CD4-positive, alpha-beta memory T cell (primary cell): ENCODE data around the gene ZNF440. TPM values are rescaled to one million over a fixed set of nuclear protein-coding genes. Genes with fewer than 3 reads are reported as not detected.

Experiments
- CTCF ChIA-PET: fragments of 350-600 bp; sonication (Branson Sonifier 250); formaldehyde crosslinking; loops from one replicate; lab custom pipeline; 2021; ENCODE audit warnings: inconsistent platforms; ENCODE audit not compliant: partially characterized antibody; lab: Charles Lee
- POLR2A ChIA-PET: fragments of 350-600 bp; sonication (Branson Sonifier 250); formaldehyde crosslinking; loops from one replicate; lab custom pipeline; 2021; ENCODE audit not compliant: partially characterized antibody; lab: Charles Lee
- DNase-seq, 5 donors: peaks; one replicate each; pipeline versions ENCODE4 v3.0.0 to v3.0.0-alpha.2; 2020 to 2022; ENCODE audit warnings: mixed read lengths in 1 of 5
- H3K27ac ChIP-seq: one replicate; pipeline ENCODE4 v1.7.0; 2013; ENCODE audit warnings: low read depth, low read length
- H3K27me3 ChIP-seq: 2 replicates; pipeline ENCODE4 v1.7.0; 2013; ENCODE audit warnings: mild to moderate bottlenecking, low read length, moderate library complexity; ENCODE audit not compliant: insufficient read depth
- H3K36me3 ChIP-seq: 2 replicates; pipeline ENCODE4 v1.7.0; 2013; ENCODE audit warnings: mild to moderate bottlenecking, low read length, moderate library complexity; ENCODE audit not compliant: insufficient read depth
- H3K4me1 ChIP-seq: 2 replicates; pipeline ENCODE4 v1.7.0; 2013; ENCODE audit warnings: mild to moderate bottlenecking, low read length, moderate library complexity; ENCODE audit not compliant: insufficient read depth
- H3K4me3 ChIP-seq, 2 donors: one replicate each; pipeline ENCODE4 v1.7.0; 2013; ENCODE audit warnings: low read length in 2 of 2, mild to moderate bottlenecking in 1 of 2
- H3K9me3 ChIP-seq, 2 donors: one replicate each; pipeline ENCODE4 v1.7.0; 2013; ENCODE audit warnings: low read length in 2 of 2, control low read depth in 1 of 2; ENCODE audit not compliant: control insufficient read depth in 1 of 2
- H3K27ac Mint-ChIP-seq, 7 donors: one replicate each; pipeline ENCODE4 v1.8.0; 2020 to 2021; ENCODE audit warnings: mixed read lengths in 7 of 7, mild to moderate bottlenecking in 6 of 7, inconsistent platforms in 3 of 7, moderate library complexity in 3 of 7
- H3K27me3 Mint-ChIP-seq, 2 donors: one replicate each; pipeline ENCODE4 v1.8.0; 2020 to 2021; ENCODE audit warnings: mixed read lengths in 2 of 2
- H3K36me3 Mint-ChIP-seq, 2 donors: one replicate each; pipeline ENCODE4 v1.8.0; 2020 to 2021; ENCODE audit warnings: mixed read lengths in 2 of 2, inconsistent platforms in 1 of 2, mild to moderate bottlenecking in 1 of 2
- H3K4me1 Mint-ChIP-seq, 4 donors: one replicate each; pipeline ENCODE4 v1.8.0; 2020 to 2021; ENCODE audit warnings: mixed read lengths in 4 of 4, mild to moderate bottlenecking in 1 of 4
- H3K4me3 Mint-ChIP-seq, 8 donors: one replicate each; pipeline ENCODE4 v1.8.0; 2020 to 2021; ENCODE audit warnings: mixed read lengths in 8 of 8, mild to moderate bottlenecking in 7 of 8, moderate library complexity in 6 of 8, inconsistent platforms in 3 of 8
- H3K9me3 Mint-ChIP-seq, 8 donors: one replicate each; pipeline ENCODE4 v1.8.0; 2020 to 2021; ENCODE audit warnings: mixed read lengths in 8 of 8, mild to moderate bottlenecking in 5 of 8, inconsistent platforms in 3 of 8, moderate library complexity in 1 of 8
- intact Hi-C: fragments of 100-400 bp; cut with micrococcal nuclease; formaldehyde crosslinking; loops from one replicate; pipeline ENCODE4 v1.15.1; 2023
- polyA plus RNA-seq, 2 donors: library from polyadenylated mRNA; unstranded; fragments of 300-500 nt; fragmentation: Illumina TruSeq; gene quantifications; one replicate each; pipeline ENCODE4 v1.2.3, GENCODE V29; 2021
- total RNA-seq, 2 experiments: library from RNA; stranded (reverse); gene quantifications; one replicate each; pipeline ENCODE4 v1.2.3, GENCODE V29; 2021

ZNF440 gene
- total and polyA plus RNA-seq, 4 experiments from 2014 or later: 1.8 to 18.5 (median 10.8) TPM

- peaks cover 8% of the 10 kb centered on the region in 2 donors for H3K36me3 Mint-ChIP-seq
- no peaks in the 10 kb centered on the region for H3K27me3 ChIP-seq
- peak within 1 kb of the TSS; percentile 75 to 92 (median 88) for H3K27ac Mint-ChIP-seq
- no peaks in the 10 kb centered on the region for H3K27me3 Mint-ChIP-seq
- H3K4me1 ChIP-seq: peaks cover 11% of the 10 kb centered on the region
- peaks cover 10 to 18% (median 12%) of the 10 kb centered on the region in 4 donors for H3K4me1 Mint-ChIP-seq
- H3K9me3 Mint-ChIP-seq: peaks cover 0 to 11% (median 5%) of the 10 kb centered on the region in 8 donors
- H3K4me3 ChIP-seq: peak within 1 kb of the TSS in 1 of 2 donors; percentile 58
- POLR2A ChIA-PET: interaction anchor here (0.6 to 2.6 kb wide), 12 partner anchors 13 to 646 kb away, joined by 3 to 13 read pairs (median 4); partner anchors contain the start of genes ZNF439, ZNF440, ZNF441 and ZNF700
- no peaks in the 10 kb centered on the region for H3K36me3 ChIP-seq
- intact Hi-C loops: loop anchor here (1.0 to 5.0 kb wide), 5 partner anchors 16 to 259 kb away; partner anchors contain the start of genes ZNF439, ZNF440 and ZNF823
- peak; percentile 72 to 84 (median 73) for DNase-seq
- CTCF ChIA-PET: interaction anchor here (0.6 to 5.7 kb wide), 34 partner anchors 10 to 1049 kb away, joined by 3 to 92 read pairs (median 4); partner anchors contain the start of genes ZNF136, ZNF20, ZNF439 and ZNF440
- H3K27ac ChIP-seq: peak within 1 kb of the TSS; percentile 64
- H3K4me3 Mint-ChIP-seq: peak within 1 kb of the TSS; percentile 87 to 93 (median 90)
- no peaks in the 10 kb centered on the region for H3K9me3 ChIP-seq
Observed at GRCh38 chr19:11798391-11799330, 15.4 kb upstream of the ZNF440 start, which contains the start of gene ZNF491. Gene ZNF491 (plus strand): TSS chr19:11798523. CDS start chr19:11805954, 7,431 bp downstream.

DNA sequence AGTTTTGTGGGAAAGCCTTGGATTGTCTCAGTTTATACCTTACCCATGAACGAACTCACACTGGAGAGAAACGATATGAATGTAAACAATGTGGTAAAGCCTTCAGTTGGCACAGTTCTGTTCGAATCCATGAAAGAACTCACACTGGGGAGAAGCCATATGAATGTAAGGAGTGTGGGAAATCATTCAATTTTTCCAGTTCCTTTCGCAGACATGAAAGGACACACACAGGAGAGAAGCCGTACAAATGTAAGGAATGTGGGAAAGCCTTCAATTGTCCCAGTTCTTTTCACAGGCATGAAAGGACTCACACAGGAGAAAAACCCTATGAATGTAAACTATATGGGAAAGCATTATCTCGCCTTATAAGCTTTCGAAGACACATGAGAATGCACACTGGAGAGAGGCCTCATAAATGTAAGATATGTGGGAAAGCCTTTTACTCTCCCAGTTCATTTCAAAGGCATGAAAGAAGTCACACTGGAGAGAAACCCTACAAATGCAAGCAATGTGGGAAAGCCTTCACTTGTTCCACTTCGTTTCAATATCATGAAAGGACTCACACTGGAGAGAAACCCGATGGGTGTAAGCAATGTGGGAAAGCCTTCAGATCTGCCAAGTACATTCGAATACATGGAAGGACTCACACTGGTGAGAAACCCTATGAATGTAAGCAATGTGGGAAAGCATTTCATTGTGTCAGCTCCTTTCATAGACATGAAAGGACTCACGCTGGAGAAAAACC is 7.5 kb upstream of the ZNF440 start:
- peaks cover 24 to 30% of the 10 kb centered on the region in 2 donors for H3K36me3 Mint-ChIP-seq

DNA sequence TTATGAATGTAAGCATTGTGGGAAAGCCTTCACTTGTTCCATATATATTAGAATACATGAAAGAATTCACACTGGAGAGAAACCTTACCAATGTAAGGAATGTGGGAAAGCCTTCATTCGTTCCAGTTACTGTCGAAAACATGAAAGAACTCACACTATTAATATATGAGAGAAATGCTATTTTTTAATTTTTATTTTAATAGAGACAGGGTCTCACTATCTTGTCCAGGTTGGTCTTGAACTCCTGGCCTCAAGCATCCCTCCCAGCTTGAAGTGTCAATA is 7.0 kb upstream of the ZNF440 start:
- H3K4me1 Mint-ChIP-seq: no peaks in the 10 kb centered on the region
- intact Hi-C loops: no loop called here

More for the DNA sequence above, 7.5 kb upstream of the ZNF440 start:
- H3K4me3 ChIP-seq: no peak overlapping the region
- peak in 1 of 5 donors; percentile 9 for DNase-seq
- Mint-ChIP-seq H3K27me3 (no peaks in the 10 kb centered on the region), H3K9me3 (peaks cover 0 to 54% (median 47%) of the 10 kb centered on the region in 8 donors), H3K4me3 (no peak overlapping the region), H3K4me1 (no peaks in the 10 kb centered on the region), H3K27ac (no peak overlapping the region)
- H3K36me3 ChIP-seq: no peaks in the 10 kb centered on the region
- POLR2A ChIA-PET: no interaction called here
- CTCF ChIA-PET: interaction anchor here (0.8 to 7.8 kb wide), 2 partner anchors 7 to 157 kb away, joined by 3 to 92 read pairs; partner anchors contain the start of gene ZNF491
- no peaks in the 10 kb centered on the region for H3K4me1 ChIP-seq
- H3K9me3 ChIP-seq: peaks cover 16 to 26% of the 10 kb centered on the region in 2 donors
- intact Hi-C loops: no loop called here
- H3K27me3 ChIP-seq: no peaks in the 10 kb centered on the region
- H3K27ac ChIP-seq: no peak overlapping the region

GRCh38 chr19:11813703-11814028 is 407 bp upstream of the ZNF440 start:
- peak overlapping the region; percentile 64 to 89 for H3K4me3 ChIP-seq
- H3K4me1 ChIP-seq: peaks cover 17% of the 10 kb centered on the region
- Mint-ChIP-seq H3K9me3 (peaks cover 0 to 18% (median 6%) of the 10 kb centered on the region in 8 donors), H3K4me3 (peak overlapping the region; percentile 93 to 96 (median 95)), H3K4me1 (peaks cover 13 to 29% (median 21%) of the 10 kb centered on the region in 4 donors), H3K36me3 (peaks cover 10 to 21% of the 10 kb centered on the region in 2 donors), H3K27me3 (no peaks in the 10 kb centered on the region), H3K27ac (peak overlapping the region; percentile 55 to 91 (median 86))
- peak overlapping the region; percentile 56 for H3K27ac ChIP-seq
- DNase-seq: no peak
- ChIA-PET CTCF (interaction anchor here (0.6 to 7.8 kb wide), 4 partner anchors 9 to 327 kb away, joined by 3 to 92 read pairs (median 4); partner anchors contain the start of genes ZNF20 and ZNF491), POLR2A (interaction anchor here (0.7 to 2.0 kb wide), 9 partner anchors 11 to 519 kb away, joined by 3 to 6 read pairs (median 4); partner anchors contain the start of genes ZNF439, ZNF441, ZNF491 and ZNF563)
- no peaks in the 10 kb centered on the region for H3K27me3 ChIP-seq
- intact Hi-C loops: loop anchor here (1.0 to 5.0 kb wide), 4 partner anchors 15 to 174 kb away; partner anchors contain the start of genes ZNF441 and ZNF491
- no peaks in the 10 kb centered on the region for H3K9me3 ChIP-seq
- H3K36me3 ChIP-seq: no peaks in the 10 kb centered on the region

More for the DNA sequence above, 7.0 kb upstream of the ZNF440 start:
- ChIA-PET POLR2A (no interaction called here), CTCF (interaction anchor here (0.8 to 7.8 kb wide), 2 partner anchors 8 to 157 kb away, joined by 3 to 92 read pairs; partner anchors contain the start of gene ZNF491)
- no peak overlapping the region for H3K27ac Mint-ChIP-seq
- H3K27me3 Mint-ChIP-seq: no peaks in the 10 kb centered on the region
- peaks cover 24 to 30% of the 10 kb centered on the region in 2 donors for H3K36me3 Mint-ChIP-seq
- no peak for DNase-seq
- H3K9me3 ChIP-seq: peaks cover 16 to 26% of the 10 kb centered on the region in 2 donors
- no peak overlapping the region for H3K27ac ChIP-seq
- no peak overlapping the region for H3K4me3 ChIP-seq
- no peaks in the 10 kb centered on the region for H3K27me3 ChIP-seq
- no peak overlapping the region for H3K4me3 Mint-ChIP-seq
- H3K4me1 ChIP-seq: no peaks in the 10 kb centered on the region
- H3K36me3 ChIP-seq: no peaks in the 10 kb centered on the region
- peaks cover 0 to 54% (median 47%) of the 10 kb centered on the region in 8 donors for H3K9me3 Mint-ChIP-seq

DNA sequence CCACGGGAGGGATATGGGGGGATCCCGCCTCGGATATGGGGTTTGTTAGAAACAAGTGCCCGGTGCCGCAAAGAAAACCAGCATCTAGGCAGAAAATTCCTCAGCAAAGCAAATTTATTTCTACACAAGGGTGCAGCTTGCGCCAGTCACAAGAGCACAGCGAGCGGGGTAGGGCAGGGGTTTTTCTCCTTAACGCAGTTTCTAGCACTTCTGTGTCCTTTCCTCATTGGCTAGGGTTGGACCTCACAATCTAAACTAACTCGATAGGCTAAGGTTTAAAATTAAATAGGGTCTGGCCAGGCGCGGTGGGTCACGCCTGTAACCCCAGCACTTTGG is 595 bp downstream of the ZNF440 start:
- H3K9me3 ChIP-seq: no peaks in the 10 kb centered on the region
- intact Hi-C loops: loop anchor here (1.0 to 5.0 kb wide), 4 partner anchors 16 to 173 kb away; partner anchors contain the start of genes ZNF441 and ZNF491

GRCh38 chr19:11821474-11822109 is 7.5 kb downstream of the ZNF440 start:
- H3K4me1 Mint-ChIP-seq: peaks cover 3 to 12% (median 7%) of the 10 kb centered on the region in 4 donors
- ChIA-PET POLR2A (no interaction called here), CTCF (no interaction called here)
- H3K4me1 ChIP-seq: no peaks in the 10 kb centered on the region
- no peak overlapping the region for H3K27ac ChIP-seq
- no peak overlapping the region for H3K27ac Mint-ChIP-seq
- peak overlapping the region in 1 of 8 donors; percentile 8 for H3K4me3 Mint-ChIP-seq
- intact Hi-C loops: no loop called here
- peaks cover 6 to 58% (median 38%) of the 10 kb centered on the region in 8 donors for H3K9me3 Mint-ChIP-seq
- H3K36me3 ChIP-seq: peaks cover 7% of the 10 kb centered on the region
- H3K4me3 ChIP-seq: no peak overlapping the region
- peaks cover 42 to 48% of the 10 kb centered on the region in 2 donors for H3K36me3 Mint-ChIP-seq
- no peak for DNase-seq
- no peaks in the 10 kb centered on the region for H3K27me3 ChIP-seq
- no peaks in the 10 kb centered on the region for H3K27me3 Mint-ChIP-seq
- peaks cover 0 to 4% of the 10 kb centered on the region in 2 donors for H3K9me3 ChIP-seq

More for the DNA sequence above, 595 bp downstream of the ZNF440 start:
- Mint-ChIP-seq H3K4me3 (peak overlapping the region; percentile 68 to 95 (median 88)), H3K4me1 (peaks cover 13 to 29% (median 21%) of the 10 kb centered on the region in 4 donors), H3K27me3 (no peaks in the 10 kb centered on the region), H3K9me3 (peaks cover 0 to 11% (median 0%) of the 10 kb centered on the region in 8 donors), H3K36me3 (peaks cover 14 to 17% of the 10 kb centered on the region in 2 donors), H3K27ac (peak overlapping the region in 3 of 7 donors; percentile 8 to 55 (median 27))
- POLR2A ChIA-PET: interaction anchor here (0.7 to 2.0 kb wide), 8 partner anchors 12 to 518 kb away, joined by 3 to 6 read pairs (median 4); partner anchors contain the start of genes ZNF441, ZNF491, ZNF563 and ZNF763
- H3K4me1 ChIP-seq: peaks cover 17% of the 10 kb centered on the region
- no peaks in the 10 kb centered on the region for H3K36me3 ChIP-seq
- DNase-seq: no peak
- peak overlapping the region; percentile 64 to 89 for H3K4me3 ChIP-seq
- peak overlapping the region; percentile 56 for H3K27ac ChIP-seq
- CTCF ChIA-PET: interaction anchor here (7.8 kb wide), 1 partner anchor 16 kb away, joined by 92 read pairs; the partner anchor contains the start of gene ZNF491
- no peaks in the 10 kb centered on the region for H3K27me3 ChIP-seq
